ENCODE measurements around the gene SPEF2. TPM values are rescaled to one million over a fixed set of nuclear protein-coding genes. Genes with fewer than 3 reads are reported as not detected.

Gene SPEF2
- total and polyA plus RNA-seq, 10 of the 15 experiments (the other 5 are each of a cell fraction or from before 2014, with no cell fraction given), result 0.03 to 2.0 (median 0.07) TPM; not detected in 3

DNA sequence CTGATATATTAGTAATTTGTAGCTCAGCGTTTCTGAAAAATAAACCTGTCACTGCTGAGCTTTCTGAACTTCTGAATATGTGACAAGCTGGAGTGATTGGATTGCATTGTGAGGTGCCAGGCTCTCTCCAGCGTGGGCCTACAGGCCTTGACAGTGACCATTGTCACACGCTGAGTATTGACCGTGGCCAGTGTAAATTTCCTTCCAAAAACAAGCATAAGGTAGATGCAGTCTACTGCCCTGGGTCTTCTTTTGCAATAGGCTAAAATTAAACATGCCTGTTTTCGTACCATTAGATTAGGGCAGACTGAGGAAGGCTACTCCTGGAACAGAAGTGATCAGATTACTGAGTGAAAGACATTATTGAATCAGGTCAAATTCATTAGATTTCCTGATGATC, 60.2 kb downstream of the SPEF2 start:
- Histone ChIP-seq H3K36me3 (ENCODE audit: control insufficient read depth in 2 of 2, insufficient read depth in 2 of 2, low read length in 1 of 2) (no peaks in the 10 kb centered on the region), H3K9ac (ENCODE audit: control insufficient read depth, insufficient read depth, low read length) (no peak overlapping the region), H3K4me3 (no peak overlapping the region), H3K27me3 (replicated peaks in 1 of 2; ENCODE audit: control insufficient read depth in 2 of 2, insufficient read depth in 2 of 2, low read length in 1 of 2) (no peaks in the 10 kb centered on the region), H4K20me1 (ENCODE audit: control insufficient read depth, insufficient read depth) (no peaks in the 10 kb centered on the region), H3K4me1 (ENCODE audit: control insufficient read depth, insufficient read depth, low read length) (no peaks in the 10 kb centered on the region), H3K27ac (ENCODE audit: control insufficient read depth, insufficient read depth) (no peak overlapping the region), H2AFZ (ENCODE audit: control insufficient read depth, low read depth, low read length) (no peak overlapping the region), H3K4me2 (ENCODE audit: control insufficient read depth, insufficient read depth) (no peak overlapping the region), H3K9me3 (replicated peaks; ENCODE audit: control insufficient read depth, insufficient read depth, low read length) (no peaks in the 10 kb centered on the region), H3K79me2 (ENCODE audit: control insufficient read depth, insufficient read depth, low read length) (no peaks in the 10 kb centered on the region)
- no TSS peak for BruUV-seq (replicated peaks)
- WGBS (ENCODE audit: insufficient coverage, insufficient replicate concordance, low lambda C conversion rate, missing lambda C conversion rate), result 22% methylated on average over 5 of the region's 5 CpGs
- CTCF ChIA-PET, result interaction anchor here (1.3 kb wide), 1 partner anchor 27 kb away, joined by 4 read pairs; no protein-coding TSS in a partner anchor
- TF ChIP-seq, protein P1, sequence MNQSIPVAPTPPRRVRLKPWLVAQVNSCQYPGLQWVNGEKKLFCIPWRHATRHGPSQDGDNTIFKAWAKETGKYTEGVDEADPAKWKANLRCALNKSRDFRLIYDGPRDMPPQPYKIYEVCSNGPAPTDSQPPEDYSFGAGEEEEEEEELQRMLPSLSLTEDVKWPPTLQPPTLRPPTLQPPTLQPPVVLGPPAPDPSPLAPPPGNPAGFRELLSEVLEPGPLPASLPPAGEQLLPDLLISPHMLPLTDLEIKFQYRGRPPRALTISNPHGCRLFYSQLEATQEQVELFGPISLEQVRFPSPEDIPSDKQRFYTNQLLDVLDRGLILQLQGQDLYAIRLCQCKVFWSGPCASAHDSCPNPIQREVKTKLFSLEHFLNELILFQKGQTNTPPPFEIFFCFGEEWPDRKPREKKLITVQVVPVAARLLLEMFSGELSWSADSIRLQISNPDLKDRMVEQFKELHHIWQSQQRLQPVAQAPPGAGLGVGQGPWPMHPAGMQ (IDR thresholded peaks at IDR 0.05; ENCODE audit: borderline replicate concordance), result no peak
- TF ChIP-seq EP300 (IDR thresholded peaks at IDR 0.05; ENCODE audit: borderline replicate concordance in 1 of 2, control insufficient read depth in 1 of 2, low read depth in 2 of 2, low read length in 2 of 2), result no peak
- no peak for TF ChIP-seq TCF3 (IDR thresholded peaks at IDR 0.05; ENCODE audit: borderline replicate concordance, insufficient read depth, low read depth, low read length)
- TF ChIP-seq MEF2A (IDR thresholded peaks at IDR 0.05; ENCODE audit: insufficient read depth, low read depth, low read length), result no peak
- TF ChIP-seq FOXM1 (IDR thresholded peaks at IDR 0.05; ENCODE audit: low read depth, low read length), result no peak
- TF ChIP-seq JUND (IDR thresholded peaks at IDR 0.05; ENCODE audit: low read depth, low read length), result no peak
- TF ChIP-seq TCF12 (IDR thresholded peaks at IDR 0.05; ENCODE audit: low read depth, low read length), result no peak
- TF ChIP-seq SRF (IDR thresholded peaks at IDR 0.05; ENCODE audit: low read depth in 2 of 2, low read length in 2 of 2), result no peak
- no peak for TF ChIP-seq DPF2 (IDR thresholded peaks at IDR 0.05)
- TF ChIP-seq, protein P2, sequence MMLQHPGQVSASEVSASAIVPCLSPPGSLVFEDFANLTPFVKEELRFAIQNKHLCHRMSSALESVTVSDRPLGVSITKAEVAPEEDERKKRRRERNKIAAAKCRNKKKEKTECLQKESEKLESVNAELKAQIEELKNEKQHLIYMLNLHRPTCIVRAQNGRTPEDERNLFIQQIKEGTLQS (IDR thresholded peaks at IDR 0.05; ENCODE audit: borderline replicate concordance, extremely low read depth, low read depth, low read length), result no peak
- no peak for TF ChIP-seq KAT2A (conservative IDR thresholded peaks at IDR 0.05; ENCODE audit: control insufficient read depth, low read depth, low read length)
- no peak for TF ChIP-seq EED (IDR thresholded peaks at IDR 0.05; ENCODE audit: low read depth)
- TF ChIP-seq CHD4 (IDR thresholded peaks at IDR 0.05), result no peak
- TF ChIP-seq PML (IDR thresholded peaks at IDR 0.05; ENCODE audit: low read length), result no peak
- no peak for TF ChIP-seq HCFC1 (IDR thresholded peaks at IDR 0.05; ENCODE audit: low read length)
- TF ChIP-seq, protein P3, sequence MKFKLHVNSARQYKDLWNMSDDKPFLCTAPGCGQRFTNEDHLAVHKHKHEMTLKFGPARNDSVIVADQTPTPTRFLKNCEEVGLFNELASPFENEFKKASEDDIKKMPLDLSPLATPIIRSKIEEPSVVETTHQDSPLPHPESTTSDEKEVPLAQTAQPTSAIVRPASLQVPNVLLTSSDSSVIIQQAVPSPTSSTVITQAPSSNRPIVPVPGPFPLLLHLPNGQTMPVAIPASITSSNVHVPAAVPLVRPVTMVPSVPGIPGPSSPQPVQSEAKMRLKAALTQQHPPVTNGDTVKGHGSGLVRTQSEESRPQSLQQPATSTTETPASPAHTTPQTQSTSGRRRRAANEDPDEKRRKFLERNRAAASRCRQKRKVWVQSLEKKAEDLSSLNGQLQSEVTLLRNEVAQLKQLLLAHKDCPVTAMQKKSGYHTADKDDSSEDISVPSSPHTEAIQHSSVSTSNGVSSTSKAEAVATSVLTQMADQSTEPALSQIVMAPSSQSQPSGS (IDR thresholded peaks at IDR 0.05; ENCODE audit: low read length), result no peak
- TF ChIP-seq RFX5 (IDR thresholded peaks at IDR 0.05; ENCODE audit: low read depth, low read length), result no peak
- TF ChIP-seq, protein P4, sequence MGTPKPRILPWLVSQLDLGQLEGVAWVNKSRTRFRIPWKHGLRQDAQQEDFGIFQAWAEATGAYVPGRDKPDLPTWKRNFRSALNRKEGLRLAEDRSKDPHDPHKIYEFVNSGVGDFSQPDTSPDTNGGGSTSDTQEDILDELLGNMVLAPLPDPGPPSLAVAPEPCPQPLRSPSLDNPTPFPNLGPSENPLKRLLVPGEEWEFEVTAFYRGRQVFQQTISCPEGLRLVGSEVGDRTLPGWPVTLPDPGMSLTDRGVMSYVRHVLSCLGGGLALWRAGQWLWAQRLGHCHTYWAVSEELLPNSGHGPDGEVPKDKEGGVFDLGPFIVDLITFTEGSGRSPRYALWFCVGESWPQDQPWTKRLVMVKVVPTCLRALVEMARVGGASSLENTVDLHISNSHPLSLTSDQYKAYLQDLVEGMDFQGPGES (IDR thresholded peaks at IDR 0.05), result no peak
- ATAC-seq, result no peak
- in situ Hi-C loops (cut with MboI) (no loop called here), intact Hi-C loops (cut with micrococcal nuclease; ENCODE audit: unreplicated experiment) (no loop called here)
- SMC1A ChIA-PET (ENCODE audit: uncharacterized antibody, unreplicated experiment), result interaction anchor here (1.8 kb wide), 1 partner anchor 15 kb away, joined by 5 read pairs; no protein-coding TSS in a partner anchor
- POLR2A ChIA-PET, result no interaction called here
- FAIRE-seq, result no peak
- DNase-seq (ENCODE audit: low read depth, low spot score), result no peak
- RAD21 ChIA-PET (ENCODE audit: unreplicated experiment), result no interaction called here
